Kidney epithelial cell (primary cell): ENCODE measurements around the gene CYP2A7. TPM values are rescaled to one million over a fixed set of nuclear protein-coding genes. Genes with fewer than 3 reads are reported as not detected.
"Not testable (repeated sequence)": the region's sequence is repeated elsewhere in the genome, so short reads cannot be mapped to it uniquely, and the experiment has no call there.

Experiments used
- DNase-seq: peaks from one replicate; pipeline ENCODE4 v3.0.0-alpha.2; 2010; ENCODE audit warnings: low read depth
- H3K27me3 ChIP-seq: 2 replicates; pipeline ENCODE4 v1.6.0; 2011; ENCODE audit warnings: low read length; ENCODE audit not compliant: control insufficient read depth, insufficient read depth
- H3K36me3 ChIP-seq: 2 replicates; pipeline ENCODE4 v1.5.1; 2011; ENCODE audit warnings: low read length; ENCODE audit not compliant: control insufficient read depth, insufficient read depth
- H3K4me3 ChIP-seq: 2 replicates; pipeline ENCODE4 v1.5.1; 2011; ENCODE audit warnings: low read depth, mild to moderate bottlenecking, control low read depth, low read length
- CTCF ChIP-seq: IDR thresholded peaks from 2 replicates; pipeline ENCODE4 v1.5.1; 2011; ENCODE audit warnings: mild to moderate bottlenecking, moderate library complexity, low read length, control low read depth, inconsistent platforms; ENCODE audit not compliant: insufficient read depth, poor library complexity, severe bottlenecking
- total RNA-seq: library from RNA; depleted of rRNA; stranded (reverse); fragments of >200 nt; gene quantifications from 2 replicates; pipeline ENCODE4 v1.2.3, GENCODE V29; 2015

The CYP2A7 gene
- total RNA-seq, 1 donor from 2014 or later: not detected

- no peaks in the 10 kb centered on the region for H3K27me3 ChIP-seq
- TF ChIP-seq CTCF: no peak
- no peak overlapping the region for H3K4me3 ChIP-seq
- DNase-seq: no peak
- H3K36me3 ChIP-seq: no peaks in the 10 kb centered on the region
Measured at GRCh38 chr19:40889366-40889765, 7.3 kb upstream of the CYP2A7 start.

GRCh38 chr19:40888191-40888590 is 6.2 kb upstream of the CYP2A7 start:
- TF ChIP-seq CTCF: no peak
- H3K27me3 ChIP-seq: no peaks in the 10 kb centered on the region
- H3K36me3 ChIP-seq: no peaks in the 10 kb centered on the region
- H3K4me3 ChIP-seq: no peak overlapping the region
- no peak for DNase-seq

GRCh38 chr19:40884187-40884931 is 2.3 kb upstream of the CYP2A7 start:
- not testable (repeated sequence) for DNase-seq, H3K27me3 ChIP-seq, H3K36me3 ChIP-seq, H3K4me3 ChIP-seq

GRCh38 chr19:40879349-40879748 is 2.7 kb downstream of the CYP2A7 start:
- H3K27me3 ChIP-seq, DNase-seq: not testable (repeated sequence)

GRCh38 chr19:40875526-40875951 is 6.5 kb downstream of the CYP2A7 start:
- not testable (repeated sequence) for H3K27me3 ChIP-seq, H3K36me3 ChIP-seq, H3K4me3 ChIP-seq, DNase-seq

More at GRCh38 chr19:40879349-40879748, 2.7 kb downstream of the CYP2A7 start:
- H3K36me3 ChIP-seq, H3K4me3 ChIP-seq: not testable (repeated sequence)

- DNase-seq, H3K36me3 ChIP-seq, H3K4me3 ChIP-seq, H3K27me3 ChIP-seq: not testable (repeated sequence)
Measured at GRCh38 chr19:40874874-40875273, 7.2 kb downstream of the CYP2A7 start.

- H3K4me3 ChIP-seq, H3K36me3 ChIP-seq, DNase-seq, H3K27me3 ChIP-seq: not testable (repeated sequence)
Measured at GRCh38 chr19:40873873-40874272, 8.2 kb downstream of the CYP2A7 start.

GRCh38 chr19:40872209-40872608 is 9.8 kb downstream of the CYP2A7 start:
- Histone ChIP-seq H3K27me3 (peaks cover 2% of the 10 kb centered on the region), H3K4me3 (no peak overlapping the region)

More at GRCh38 chr19:40872209-40872608, 9.8 kb downstream of the CYP2A7 start:
- DNase-seq: no peak
- no peaks in the 10 kb centered on the region for H3K36me3 ChIP-seq
- TF ChIP-seq CTCF: no peak
